GM19395 (cell line): ENCODE measurements around the gene PPP1CA.

Experiments used
- ATAC-seq: cut with Tn5 transposase; IDR thresholded peaks from one replicate; pipeline ENCODE4 v1.9.1; 2021; ENCODE audit warnings: mild to moderate bottlenecking, moderate library complexity; ENCODE audit not compliant: unreplicated experiment

Gene PPP1CA

DNA sequence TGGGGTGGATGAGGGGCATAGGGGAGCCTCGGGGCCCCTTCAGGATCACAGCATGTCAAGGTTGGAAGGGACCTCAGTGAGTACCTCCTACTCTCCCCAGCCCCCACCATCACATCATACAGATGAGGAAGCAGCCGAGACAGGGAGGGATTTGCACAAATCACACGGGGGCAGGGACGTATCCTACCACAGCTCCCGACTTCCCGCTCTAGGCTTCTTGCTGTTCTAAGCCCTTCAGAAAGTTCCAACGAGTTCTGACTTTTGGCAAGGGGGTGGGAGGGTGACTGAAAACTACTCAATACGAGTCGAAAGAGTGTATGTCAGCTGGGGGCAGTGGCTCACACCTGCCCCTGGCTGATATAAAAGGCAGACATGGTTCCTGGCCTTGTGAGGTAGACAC, 14.6 kb downstream of the PPP1CA start:
- no peak for ATAC-seq

DNA sequence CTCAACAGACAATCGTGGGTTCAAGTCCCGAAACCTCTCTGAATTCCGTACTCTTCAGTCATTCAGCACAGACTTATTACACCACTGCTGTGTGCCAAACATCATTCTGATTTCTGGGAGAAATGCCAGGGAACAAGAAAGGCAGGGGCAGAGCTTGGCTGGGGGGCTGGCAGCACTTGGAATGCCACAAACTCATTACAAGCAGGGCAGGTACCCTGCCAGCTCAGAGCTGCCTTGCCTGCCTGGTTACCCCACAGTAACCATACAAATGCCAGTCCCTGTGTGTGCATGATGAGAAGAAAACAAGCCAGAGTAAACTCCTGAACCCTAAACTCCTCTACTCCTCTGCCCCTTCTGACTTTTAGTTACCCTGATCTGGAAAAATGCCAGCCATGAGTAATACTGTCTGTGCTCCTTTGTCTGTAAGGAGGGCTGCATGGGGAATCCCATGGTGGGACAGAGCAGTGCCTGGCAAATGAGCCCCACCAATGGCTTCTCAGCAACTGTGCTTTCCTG, 16.7 kb downstream of the PPP1CA start:
- no peak for ATAC-seq

DNA sequence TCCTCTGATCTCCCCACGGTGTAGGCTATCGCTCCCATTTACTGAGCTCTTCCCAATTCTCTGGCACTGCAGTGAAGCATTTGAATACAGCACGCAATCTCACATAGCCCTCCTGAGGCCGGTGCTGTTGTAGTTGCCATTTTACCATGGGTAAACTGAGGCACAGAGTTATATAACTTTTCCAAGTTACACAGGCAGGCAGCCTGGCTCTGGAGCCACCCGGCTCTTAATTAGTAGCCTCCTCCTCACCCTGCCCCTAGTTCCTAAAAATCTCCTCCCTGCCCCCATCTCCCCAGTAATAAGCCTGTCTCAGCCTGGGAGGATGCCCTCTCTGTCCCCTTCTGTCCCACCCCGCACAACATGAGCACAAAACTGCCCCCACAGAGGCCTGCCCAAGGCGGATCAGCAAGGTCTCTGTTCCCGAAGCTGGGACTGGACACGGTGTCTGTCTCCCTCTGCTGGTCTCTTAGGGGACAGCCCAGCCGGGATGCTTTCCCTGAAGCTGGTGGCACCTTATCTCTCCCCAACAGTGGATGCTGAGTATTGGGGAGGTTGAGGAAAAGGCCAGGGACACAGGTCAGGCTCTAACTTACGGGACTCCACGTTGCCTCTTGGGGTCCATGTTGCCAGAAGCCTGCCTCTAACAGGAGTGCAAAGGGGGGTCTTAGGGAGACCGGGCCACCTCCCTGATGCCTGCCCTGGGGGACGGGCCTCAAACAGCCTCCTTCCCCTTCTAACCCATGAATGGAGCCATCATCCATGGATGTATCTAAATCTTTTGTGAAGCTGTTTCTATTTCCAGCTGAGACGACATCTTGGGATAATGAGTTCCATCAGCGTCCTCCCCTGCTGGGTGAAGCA, 19.2 kb downstream of the PPP1CA start:
- ATAC-seq = peak; percentile 59

DNA sequence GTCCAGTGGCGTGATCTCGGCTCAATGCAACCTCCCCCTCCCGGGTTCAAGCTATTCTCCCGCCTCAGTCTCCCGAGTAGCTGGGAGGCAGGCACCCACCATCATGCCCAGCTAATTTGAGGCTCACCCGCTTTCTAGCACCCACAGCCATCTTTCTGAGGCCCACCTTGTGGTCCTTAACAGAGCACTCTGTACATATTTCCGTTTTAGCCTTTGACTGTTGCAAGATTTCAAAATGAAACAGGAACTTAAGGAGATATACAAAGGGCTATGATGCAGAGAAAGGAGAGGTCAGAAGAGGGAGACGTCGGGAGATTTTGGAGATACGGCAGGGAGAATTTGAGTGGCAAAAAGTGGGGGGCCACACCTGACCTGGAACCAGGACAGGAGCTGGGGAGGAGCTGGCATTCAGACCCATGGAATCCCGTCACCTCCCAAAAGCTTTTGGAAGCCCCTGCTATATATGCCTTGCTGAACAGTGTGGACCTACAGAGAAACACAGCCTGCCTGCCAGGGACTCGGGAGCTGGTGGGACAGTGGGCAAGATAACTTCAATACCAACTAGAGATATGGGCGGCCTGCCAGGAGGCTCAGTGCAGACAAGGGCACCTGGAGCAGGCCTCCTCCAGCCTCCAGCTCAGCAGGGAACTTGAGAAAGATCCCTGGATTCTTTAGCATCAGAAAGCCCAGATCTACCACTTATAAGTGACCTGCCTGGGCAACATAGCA, 20.2 kb downstream of the PPP1CA start:
- ATAC-seq = no peak

DNA sequence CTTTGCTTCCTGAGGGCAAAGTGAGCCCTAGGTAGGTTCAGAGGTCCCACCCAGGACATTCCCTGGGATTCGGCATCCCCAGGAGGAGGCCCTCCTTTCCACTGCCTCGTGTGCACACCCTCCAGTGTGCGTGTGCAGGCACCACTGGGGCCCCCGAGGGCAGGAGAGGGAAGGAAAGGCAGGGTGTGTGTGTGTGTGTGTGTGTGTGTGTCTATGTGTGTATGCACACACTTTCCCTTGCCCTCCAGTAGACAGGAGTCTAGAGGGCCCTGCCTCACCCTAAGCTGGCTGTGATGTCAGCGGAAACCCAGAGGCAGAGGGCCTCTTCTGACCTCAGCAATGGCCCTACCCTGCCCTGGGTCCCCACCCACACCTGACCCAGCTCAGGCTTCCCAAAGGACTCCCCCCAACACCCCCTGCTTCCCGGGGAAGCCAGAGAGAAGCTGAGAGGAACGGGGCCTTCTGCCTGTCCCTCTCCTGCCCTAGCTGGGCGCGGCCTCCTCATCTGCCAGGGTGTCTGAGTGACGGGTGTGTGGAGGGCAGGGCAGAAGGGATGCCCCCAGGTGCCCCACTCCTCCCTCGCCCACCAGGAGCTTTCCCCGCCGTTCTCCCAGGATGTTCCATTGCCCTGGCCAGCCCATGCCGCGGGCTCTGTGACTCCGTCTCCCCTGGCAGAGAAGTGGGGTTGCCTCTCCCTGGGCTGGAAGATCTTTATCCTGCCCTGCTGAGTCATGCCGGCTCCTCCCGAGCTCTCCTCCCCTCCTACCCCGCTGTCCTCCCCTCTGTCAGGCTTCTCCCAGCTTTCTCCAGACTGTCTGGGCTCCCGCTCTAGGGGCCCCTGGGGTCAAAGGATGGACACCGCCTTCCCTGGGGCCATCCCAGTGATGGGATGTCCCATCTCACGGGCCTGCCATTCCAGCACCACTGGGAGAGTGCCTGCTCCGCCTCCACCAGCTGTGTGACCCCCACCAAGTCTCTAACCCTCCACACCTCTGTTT, 22.3 kb downstream of the PPP1CA start:
- no peak for ATAC-seq

DNA sequence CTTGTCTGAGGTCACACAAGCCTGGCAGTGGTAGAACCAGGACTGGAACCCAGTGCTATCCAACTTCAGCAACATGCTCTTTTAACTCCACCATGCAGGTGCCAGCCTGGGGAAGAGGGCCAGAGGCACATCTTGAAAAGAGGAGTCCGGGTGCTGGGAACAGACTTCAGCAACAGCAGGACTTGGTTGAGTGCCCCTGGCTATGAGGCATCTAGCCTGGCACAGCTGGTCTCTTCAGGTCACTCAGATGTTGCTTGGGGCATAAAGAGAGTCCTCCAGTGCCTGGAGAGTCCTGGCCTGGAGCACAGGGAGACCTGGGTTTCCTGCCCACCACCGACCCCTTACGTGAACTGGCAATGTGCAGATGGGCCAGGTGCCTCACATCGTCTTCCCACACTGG, 23.1 kb downstream of the PPP1CA start:
- no peak for ATAC-seq

DNA sequence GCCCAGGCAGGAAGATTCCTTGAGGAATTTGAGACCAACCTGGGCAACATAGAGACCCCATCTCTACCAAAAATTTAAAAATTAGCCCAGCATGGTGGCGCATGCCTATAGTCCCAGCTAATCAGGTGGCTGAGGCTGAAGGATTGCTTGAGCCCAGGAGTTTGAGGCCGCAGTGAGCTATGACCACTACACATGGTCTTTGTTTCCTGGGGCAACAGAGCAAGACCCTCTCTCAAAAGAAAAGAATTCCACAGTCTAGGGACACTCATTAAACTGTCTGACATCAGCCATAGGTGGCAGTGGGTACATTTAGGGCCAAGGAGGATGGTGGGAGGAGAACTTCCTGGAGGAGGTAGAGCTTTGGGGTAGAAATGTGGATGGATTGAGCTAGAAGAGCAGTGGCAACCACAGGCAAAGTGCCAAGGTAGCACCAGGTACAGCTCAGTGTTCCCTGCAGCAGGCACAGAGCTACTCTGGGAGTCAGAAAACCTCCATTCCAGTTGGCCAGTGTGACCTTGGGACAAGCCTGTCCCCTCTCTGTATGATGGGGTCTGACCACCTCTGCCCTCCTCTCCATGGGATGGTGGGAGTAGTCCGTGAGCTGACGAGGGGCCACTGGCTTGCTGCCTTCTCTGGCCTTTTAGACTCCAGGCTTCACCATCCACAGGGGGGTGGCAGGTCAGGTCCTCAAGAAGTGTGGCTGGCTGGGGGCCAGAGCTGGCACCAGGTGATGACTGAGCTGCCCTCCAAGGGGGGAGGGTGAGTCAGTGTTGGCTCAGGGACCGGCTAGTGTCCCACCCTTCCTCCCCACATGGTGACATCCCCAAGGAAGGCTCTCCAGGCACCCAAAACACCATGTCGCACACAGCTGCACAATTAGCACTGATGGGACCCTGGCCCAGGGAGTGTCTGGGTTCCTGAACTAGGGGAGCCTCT, 24.5 kb downstream of the PPP1CA start:
- ATAC-seq = no peak

DNA sequence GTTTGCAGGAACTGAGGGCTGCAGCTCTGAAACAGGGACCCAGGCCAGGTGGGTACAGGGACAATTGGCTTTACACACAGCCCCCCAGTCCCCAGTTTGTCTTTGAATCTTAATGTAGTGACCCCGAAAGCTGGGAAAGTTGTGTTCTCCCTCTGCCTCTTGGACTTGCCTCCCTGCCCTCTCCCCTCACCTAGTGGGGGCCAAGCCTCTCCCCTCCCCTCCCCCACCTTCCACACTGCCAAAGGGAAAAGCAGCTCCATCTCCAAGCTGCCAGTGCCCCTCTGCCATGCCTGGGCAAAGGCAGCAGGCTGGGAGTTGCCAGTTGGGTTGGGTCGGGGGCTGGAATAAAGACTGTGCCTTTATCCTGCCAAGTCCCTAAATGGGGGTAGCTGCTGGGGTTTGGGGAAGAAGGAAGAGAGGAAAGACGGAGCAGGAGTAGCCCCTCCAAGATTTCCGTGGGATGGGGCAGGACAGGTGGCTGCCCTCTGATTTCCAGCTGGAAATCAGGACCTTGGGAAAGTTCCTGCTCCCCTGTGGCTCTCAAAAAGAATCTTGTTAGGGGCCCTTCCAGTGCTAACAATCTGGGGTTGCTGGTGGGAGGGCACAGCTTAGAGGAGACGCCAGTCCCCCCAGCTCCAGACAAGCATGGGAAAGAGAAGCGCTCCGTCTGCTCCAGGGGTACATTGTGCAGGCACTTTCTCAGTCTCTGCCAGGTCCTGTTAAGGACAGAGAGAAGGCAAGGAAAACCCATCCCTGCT, 25.4 kb downstream of the PPP1CA start:
- ATAC-seq = no peak

DNA sequence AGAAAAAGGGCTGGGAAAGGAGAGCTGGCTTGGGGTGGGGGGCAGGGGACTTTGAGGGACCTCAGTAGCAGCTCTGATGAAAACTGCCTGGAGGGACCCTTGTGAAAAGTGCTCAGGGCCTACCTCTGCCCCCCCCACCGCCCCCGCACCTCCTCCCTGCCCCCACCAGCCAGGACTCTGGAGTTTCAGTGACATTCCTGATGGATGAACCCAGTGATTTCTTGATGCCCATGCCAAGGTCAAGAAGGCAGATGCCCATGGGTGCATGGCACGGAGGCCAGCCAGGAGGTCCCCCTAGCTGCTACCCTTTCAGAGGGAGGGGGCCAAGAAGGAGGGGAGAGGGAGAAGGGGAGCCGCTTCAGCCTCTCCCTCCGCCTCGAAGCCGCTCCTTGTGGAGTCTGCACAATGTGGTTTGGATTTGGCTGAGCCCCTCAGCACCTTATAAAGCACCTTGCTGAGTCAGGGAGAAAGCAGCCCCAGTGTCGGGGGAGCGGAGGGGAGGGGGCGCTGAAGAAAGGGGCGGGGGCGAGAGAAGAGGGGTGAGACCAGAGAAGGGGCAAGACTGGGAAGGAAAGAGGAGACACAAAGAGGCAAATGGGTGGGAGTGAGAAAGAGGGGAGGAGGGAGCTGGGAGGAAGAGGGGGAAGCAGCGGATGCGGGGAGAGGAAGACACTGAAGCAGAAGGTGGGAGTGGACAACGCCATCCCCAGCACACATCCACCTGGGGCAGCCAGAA, 26.2 kb downstream of the PPP1CA start:
- no peak for ATAC-seq

DNA sequence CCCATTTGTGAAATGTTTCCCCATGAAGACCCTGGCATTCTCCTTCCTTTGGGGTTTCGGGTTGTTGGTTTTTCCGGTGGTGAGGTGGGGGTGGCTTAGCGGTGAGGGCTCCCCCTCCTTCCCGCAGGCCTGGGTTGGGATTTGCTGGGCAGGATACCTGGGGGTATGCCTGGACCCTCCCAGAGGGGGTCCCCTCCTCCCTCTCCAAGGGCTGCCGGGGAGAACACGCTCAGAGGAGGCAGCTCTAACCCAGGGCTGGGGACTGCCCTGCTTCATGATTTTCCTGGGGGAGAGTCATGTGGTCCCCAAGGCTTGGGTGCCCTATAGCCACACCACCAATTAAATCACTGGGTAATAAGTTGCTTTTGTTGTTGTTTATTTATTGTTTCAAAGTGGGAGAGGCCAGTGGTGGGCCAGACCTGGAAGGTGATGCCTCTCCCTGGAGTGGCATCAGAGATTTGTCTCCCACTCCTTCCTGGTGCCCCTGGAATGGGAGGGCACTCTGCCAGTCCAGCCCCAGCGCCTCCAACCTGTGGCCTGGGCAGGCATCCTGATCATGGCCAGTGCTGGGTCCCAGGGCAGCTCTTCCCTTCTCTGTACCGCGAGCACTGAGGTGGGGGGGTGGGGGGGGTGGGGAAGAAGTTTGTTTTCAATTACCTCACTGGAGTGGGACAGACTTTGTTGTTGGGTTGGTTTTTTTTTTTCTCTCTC, 26.9 kb downstream of the PPP1CA start:
- ATAC-seq = no peak

DNA sequence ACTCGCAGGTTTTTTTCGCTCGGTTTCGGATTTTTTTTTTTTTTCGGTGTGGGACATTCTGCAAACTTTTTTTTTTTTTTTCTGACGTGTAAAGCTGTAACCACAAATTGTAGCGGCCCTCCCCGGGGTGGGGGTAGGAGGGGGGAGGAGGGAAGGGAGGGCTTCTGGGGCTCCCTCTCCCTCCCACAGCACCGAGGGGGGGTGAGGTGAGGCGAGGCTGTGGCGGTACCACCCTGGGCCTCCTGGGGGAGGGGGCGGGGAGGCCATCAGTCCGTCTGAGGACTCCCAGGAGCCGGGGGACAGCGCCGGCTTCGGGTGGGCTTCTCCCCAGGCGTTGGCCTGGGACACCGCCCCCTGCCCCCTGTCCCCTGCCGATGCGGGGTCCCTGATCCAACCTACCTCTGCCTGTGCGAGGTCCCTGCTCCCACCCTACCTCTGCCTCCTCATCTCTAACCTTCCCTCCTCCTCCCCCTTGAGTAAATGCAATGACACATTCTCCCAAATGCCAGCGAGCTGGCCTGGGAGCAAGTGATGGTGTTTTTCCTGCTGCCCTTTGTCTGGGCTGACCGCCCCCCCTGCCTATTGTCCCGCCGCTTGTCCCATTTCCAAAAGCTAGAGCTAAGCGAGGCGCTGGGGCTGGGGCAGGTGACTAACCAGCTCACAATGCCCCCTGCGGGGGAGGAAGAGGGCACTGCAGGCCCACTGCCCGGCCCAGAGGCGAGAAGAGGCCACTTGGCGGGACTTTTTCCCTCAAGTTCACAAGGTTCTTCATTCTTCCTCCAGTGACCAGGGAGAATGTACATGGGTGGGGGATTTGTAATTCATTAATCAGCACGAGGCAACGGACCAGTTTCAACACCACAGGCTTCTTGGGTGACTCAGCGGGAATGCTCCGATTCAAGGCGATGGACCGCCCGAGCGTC, 27.7 kb downstream of the PPP1CA start:
- ATAC-seq = no peak

DNA sequence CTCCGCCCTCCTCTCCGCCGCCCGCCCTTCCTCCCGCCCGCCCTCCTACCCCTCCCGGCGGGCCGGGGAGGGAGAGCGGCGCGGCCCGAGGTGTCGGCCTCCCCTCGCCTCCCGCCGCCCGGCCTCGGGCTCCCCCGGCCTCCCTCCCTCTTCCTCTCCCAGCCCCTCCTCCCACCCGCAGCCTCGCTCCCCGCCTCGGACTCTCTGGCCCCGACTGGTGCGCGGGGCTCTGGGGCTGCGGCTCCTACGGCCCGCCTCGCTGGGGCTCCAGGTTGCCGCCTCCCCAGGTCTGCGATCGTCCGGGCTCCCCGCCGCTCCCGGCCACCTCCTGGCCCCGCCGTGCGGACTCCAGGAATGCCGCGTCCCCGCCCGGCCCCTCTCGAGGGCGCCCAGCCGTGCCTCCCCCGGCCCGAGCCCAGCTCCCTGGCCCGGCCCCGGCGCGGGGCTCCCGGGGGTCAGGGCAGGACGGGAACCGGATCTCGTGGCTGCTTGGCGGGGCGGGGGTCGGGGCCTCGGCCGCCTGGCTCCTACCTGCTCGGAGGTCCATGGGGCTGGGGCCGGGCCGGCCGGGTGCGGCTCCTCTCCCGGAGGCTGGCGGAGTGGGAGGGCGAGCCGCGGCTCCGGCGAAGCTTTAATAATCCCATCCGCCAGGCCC, 28.5 kb downstream of the PPP1CA start, which contains the start of gene CLCF1:
Gene CLCF1, minus strand, starts transcription at position 606 of the 655 bp plus-strand sequence. Its CDS starts 59 bp downstream, at position 547.
- no peak for ATAC-seq

DNA sequence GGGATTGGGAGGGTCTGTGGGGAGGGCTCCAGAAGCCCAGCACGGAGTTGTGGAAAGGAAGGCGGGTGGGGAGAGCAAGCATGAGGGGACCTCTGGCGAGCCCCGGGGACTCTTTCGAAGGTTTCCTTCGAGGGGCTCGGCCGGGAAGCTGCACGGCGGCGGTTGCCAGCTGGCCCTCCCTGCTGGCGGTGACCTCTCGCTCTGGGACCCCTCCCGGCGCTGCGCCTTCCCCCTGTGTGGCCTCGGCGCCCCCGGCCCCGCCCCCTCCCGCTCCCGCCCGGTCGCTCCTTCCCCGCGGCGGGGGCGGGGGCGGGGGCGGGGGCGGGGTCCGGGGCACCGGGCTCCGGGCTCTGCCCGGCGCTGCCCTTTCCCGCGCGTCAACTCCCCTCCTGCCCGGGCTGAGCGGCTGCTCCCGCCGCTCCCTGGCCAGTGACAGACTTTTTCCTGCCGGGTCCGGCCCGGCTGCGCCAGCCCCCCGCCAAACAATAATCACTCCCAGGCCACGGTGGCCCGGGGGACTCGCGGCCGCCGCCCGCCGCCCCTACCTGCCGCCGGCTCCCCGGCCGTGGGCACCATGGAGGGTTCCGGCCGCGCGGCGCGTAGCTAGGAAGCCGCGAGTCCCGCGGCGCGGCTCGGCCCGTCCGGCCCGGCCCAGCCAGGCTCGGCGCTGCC, 29.2 kb downstream of the PPP1CA start:
- ATAC-seq = no peak

DNA sequence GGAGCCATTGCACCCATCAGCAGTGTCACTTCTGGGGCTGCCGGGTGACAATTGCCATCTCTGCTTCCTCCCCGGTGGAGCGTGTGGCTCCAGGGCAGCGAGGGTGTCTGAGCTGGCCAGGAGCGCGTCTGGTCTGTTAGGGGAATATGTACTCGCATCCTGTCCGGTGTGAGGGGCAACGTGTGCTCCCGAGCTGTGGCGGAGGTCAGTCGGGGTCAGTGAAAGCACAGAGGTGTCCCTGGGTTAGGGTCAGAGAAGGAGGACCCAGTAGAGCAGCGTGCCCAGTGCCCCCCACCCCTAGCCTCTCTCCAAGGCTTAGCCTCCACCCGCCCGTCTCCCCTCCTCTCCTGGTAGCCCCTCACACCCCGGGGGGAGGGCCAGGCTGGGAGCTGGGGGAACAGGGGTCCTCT, 29.7 kb downstream of the PPP1CA start:
- no peak for ATAC-seq

DNA sequence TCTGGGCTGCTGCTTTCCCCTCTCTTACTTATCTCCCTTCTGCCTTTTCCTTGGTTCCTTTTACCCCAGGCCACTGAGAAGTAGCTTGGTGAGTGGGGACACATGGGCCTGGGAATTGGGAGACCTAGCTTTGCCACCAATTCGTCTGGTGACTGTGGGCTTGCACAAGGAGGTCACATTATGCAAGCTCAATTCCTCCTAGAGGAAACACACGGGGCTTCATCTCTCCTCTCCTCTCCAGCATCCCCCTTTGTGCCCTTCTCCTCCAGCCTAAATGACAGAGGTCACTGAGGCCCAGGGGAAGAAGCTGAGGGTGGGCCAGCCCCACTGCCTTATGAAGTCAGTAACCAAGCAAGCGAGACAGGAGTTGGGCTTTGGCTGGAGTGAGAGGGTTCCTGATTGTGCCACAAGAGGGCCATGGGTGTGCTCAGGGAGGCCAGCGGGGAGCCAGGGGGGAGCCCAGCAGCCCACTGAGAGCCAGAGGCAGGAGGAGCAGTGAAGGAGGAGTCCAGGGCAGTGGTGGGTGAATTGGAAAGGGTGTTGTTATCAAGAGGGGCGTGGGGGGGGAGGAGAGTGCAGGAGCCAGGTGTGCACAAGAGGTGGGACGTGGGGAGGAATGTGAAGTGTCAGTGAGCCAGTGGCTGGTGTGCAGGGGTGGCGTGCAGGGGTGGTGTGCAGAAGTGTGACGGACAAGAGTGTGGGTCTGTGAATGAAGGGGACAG, 30.3 kb downstream of the PPP1CA start:
- no peak for ATAC-seq
